B cell (primary cell): ENCODE data around the gene TELO2. TPM values are rescaled to one million over a fixed set of nuclear protein-coding genes. Genes with fewer than 3 reads are reported as not detected.

Experiments used
- ATAC-seq: fragments of 200-7000 bp; cut with Tn5 transposase; one replicate; pipeline ENCODE4 v1.10.0; 2021; ENCODE audit warnings: low read depth, mild to moderate bottlenecking, moderate number of reproducible peaks, moderate library complexity
- CTCF ChIA-PET: fragments of 350-600 bp; sonication (Branson Sonifier 250); formaldehyde crosslinking; loops from one replicate; lab custom pipeline; 2021; ENCODE audit warnings: antibody characterized with exemption, inconsistent platforms; lab: Charles Lee
- POLR2A ChIA-PET: fragments of 350-600 bp; sonication (Branson Sonifier 250); formaldehyde crosslinking; loops from one replicate; lab custom pipeline; 2021; ENCODE audit warnings: antibody characterized with exemption; lab: Charles Lee
- DNase-seq: peaks from one replicate; pipeline ENCODE4 v3.0.0; 2013
- H2AFZ ChIP-seq: 2 replicates; pipeline ENCODE4 v1.6.1; 2012; ENCODE audit warnings: mild to moderate bottlenecking, low read depth, low read length; ENCODE audit not compliant: insufficient read depth, poor library complexity, severe bottlenecking
- H3K27ac ChIP-seq, 2 donors: 1 replicate in 1 of 2; 2 replicates in 1 of 2; pipeline ENCODE4 v1.5.1; 2012 to 2013; ENCODE audit warnings: low read length in 2 of 2, mild to moderate bottlenecking in 2 of 2, moderate library complexity in 1 of 2
- H3K27me3 ChIP-seq, 4 experiments: fragments of 200-600 bp in 1 of 4; sonication (generic) in 1 of 4; replicated peaks in 1 of 4; 1 replicate in 2 of 4; 2 replicates in 2 of 4; pipeline versions ENCODE4 v1.6.1 to v1.7.0; 2013 to 2016; ENCODE audit warnings: low read length in 3 of 4, mild to moderate bottlenecking in 2 of 4, mixed read lengths in 1 of 4, moderate library complexity in 1 of 4; ENCODE audit not compliant: insufficient read depth in 4 of 4, control insufficient read depth in 3 of 4; ENCODE audit errors: control extremely low read depth in 1 of 4
- H3K36me3 ChIP-seq, 2 experiments: replicated peaks in 1 of 2; 1 replicate in 1 of 2; 2 replicates in 1 of 2; pipeline versions ENCODE4 v1.6.1 to v1.7.1; 2013; ENCODE audit warnings: low read length in 1 of 2; ENCODE audit not compliant: insufficient read depth in 2 of 2, control insufficient read depth in 1 of 2; ENCODE audit errors: control extremely low read depth in 1 of 2, extremely low read depth in 1 of 2
- H3K4me1 ChIP-seq, 2 donors: fragments of 200-600 bp in 1 of 2; sonication (generic) in 1 of 2; 1 replicate in 1 of 2; 2 replicates in 1 of 2; pipeline versions ENCODE4 v1.5.1 to v1.6.1; 2013 to 2017; ENCODE audit warnings: low read length in 2 of 2; ENCODE audit not compliant: control insufficient read depth in 2 of 2, insufficient read depth in 2 of 2
- H3K4me2 ChIP-seq: replicated peaks from 2 replicates; pipeline ENCODE3; 2012; ENCODE audit warnings: mild to moderate bottlenecking, low read depth, low read length; ENCODE audit not compliant: poor library complexity, severe bottlenecking
- H3K4me3 ChIP-seq, 5 experiments: fragments of 200-600 bp in 1 of 5; sonication (generic) in 1 of 5; 1 replicate in 3 of 5; 2 replicates in 2 of 5; pipeline versions ENCODE4 v1.5.1 to v1.7.0; 2011 to 2016; ENCODE audit warnings: low read length in 4 of 5, mild to moderate bottlenecking in 4 of 5, low read depth in 2 of 5, control low read depth in 1 of 5, moderate library complexity in 1 of 5; ENCODE audit not compliant: insufficient read depth in 1 of 5; ENCODE audit errors: control extremely low read depth in 1 of 5, extremely low read depth in 1 of 5
- H3K79me2 ChIP-seq: fragments of 200-600 bp; sonication (generic); one replicate; pipeline ENCODE4 v1.6.0; 2016; ENCODE audit warnings: low read length; ENCODE audit not compliant: control insufficient read depth, insufficient read depth
- H3K9ac ChIP-seq: fragments of 200-600 bp; sonication (generic); 2 replicates; pipeline ENCODE4 v1.6.1; 2017; ENCODE audit warnings: mild to moderate bottlenecking, low read length, moderate library complexity
- H3K9me3 ChIP-seq, 3 donors: one replicate each; pipeline versions ENCODE4 v1.6.1 to v1.7.1; 2013; ENCODE audit warnings: low read length in 2 of 3; ENCODE audit not compliant: control insufficient read depth in 2 of 3, insufficient read depth in 1 of 3; ENCODE audit errors: control extremely low read depth in 1 of 3
- H4K20me1 ChIP-seq: 2 replicates; pipeline ENCODE4 v1.6.0; 2012; ENCODE audit warnings: mild to moderate bottlenecking, low read length; ENCODE audit not compliant: insufficient read depth, control insufficient read depth, poor library complexity, severe bottlenecking
- H3K27ac Mint-ChIP-seq: one replicate; pipeline ENCODE4 v1.8.0; 2021; ENCODE audit warnings: mixed read lengths
- H3K27me3 Mint-ChIP-seq: one replicate; pipeline ENCODE4 v1.8.0; 2021; ENCODE audit warnings: mixed read lengths
- H3K4me1 Mint-ChIP-seq: one replicate; pipeline ENCODE4 v1.8.0; 2021; ENCODE audit warnings: mixed read lengths
- H3K4me3 Mint-ChIP-seq: one replicate; pipeline ENCODE4 v1.8.0; 2021; ENCODE audit warnings: mixed read lengths
- H3K9me3 Mint-ChIP-seq: one replicate; pipeline ENCODE4 v1.8.0; 2022; ENCODE audit warnings: mixed read lengths; ENCODE audit not compliant: insufficient read depth
- CTCF ChIP-seq: fragments of 200-600 bp; IDR thresholded peaks from one replicate; pipeline ENCODE4 v1.8.0; 2022; ENCODE audit warnings: antibody characterized with exemption, mild to moderate bottlenecking
- EZH2 ChIP-seq: IDR thresholded peaks from 2 replicates; pipeline ENCODE4 v1.6.1; 2012; ENCODE audit warnings: borderline replicate concordance, low read depth, mild to moderate bottlenecking, moderate library complexity, low read length; ENCODE audit not compliant: insufficient read depth, poor library complexity, severe bottlenecking
- WGBS: methylation state at CpG from one replicate; pipeline ENCODE4 v1.1.5; 2013; ENCODE audit warnings: missing lambda C conversion rate; ENCODE audit not compliant: insufficient coverage; 5-methylcytosine and 5-hydroxymethylcytosine counted together
- intact Hi-C: fragments of 100-400 bp; cut with micrococcal nuclease; formaldehyde crosslinking; loops from one replicate; pipeline ENCODE4 v1.10.0; 2022
- polyA plus RNA-seq: library from polyadenylated mRNA; depleted of rRNA; stranded (reverse); fragments of >200 nt; gene quantifications from 2 replicates; pipeline ENCODE4 v1.2.3, GENCODE V29; 2012
- total RNA-seq, 2 donors: library from RNA; stranded (reverse); fragments of 120-200 nt in 1 of 2; gene quantifications; 1 replicate in 1 of 2; 2 replicates in 1 of 2; pipeline versions ENCODE4 v1.2.3 to v1.2.4, GENCODE V29; 2013 to 2022

Gene TELO2
- total and polyA plus RNA-seq, 2 donors (not counting 1 experiment from before 2014, with no cell fraction given): 81.9 to 136 TPM

GRCh38 chr16:1531638-1531910 is 38.4 kb downstream of the TELO2 start:
- Mint-ChIP-seq H3K4me1 (peaks cover 8% of the 10 kb centered on the region), H3K4me3 (no peak overlapping the region), H3K9me3 (no peaks in the 10 kb centered on the region), H3K27me3 (no peaks in the 10 kb centered on the region), H3K27ac (no peak overlapping the region)
- intact Hi-C loops: no loop called here
- H3K79me2 ChIP-seq: no peaks in the 10 kb centered on the region
- no peak overlapping the region for H2AFZ ChIP-seq
- ATAC-seq (no peak), DNase-seq (no peak)
- POLR2A ChIA-PET: no interaction called here
- TF ChIP-seq EZH2 (no peak), CTCF (no peak)
- H3K27me3 ChIP-seq: no peaks in the 10 kb centered on the region
- over 99% methylated on average over 11 of the region's 14 CpGs for WGBS
- H3K9me3 ChIP-seq: no peaks in the 10 kb centered on the region
- peaks cover 6 to 17% of the 10 kb centered on the region in 2 donors for H3K4me1 ChIP-seq
- H3K9ac ChIP-seq: no peak overlapping the region
- CTCF ChIA-PET: no interaction called here
- H3K4me2 ChIP-seq: no peak overlapping the region
- H4K20me1 ChIP-seq: no peaks in the 10 kb centered on the region
- no peak overlapping the region for H3K4me3 ChIP-seq
- no peak overlapping the region for H3K27ac ChIP-seq
- no peaks in the 10 kb centered on the region for H3K36me3 ChIP-seq

- TF ChIP-seq CTCF (no peak), EZH2 (no peak)
- Histone ChIP-seq H3K9ac (no peak overlapping the region), H3K4me1 (peaks cover 6 to 15% of the 10 kb centered on the region in 2 donors), H3K27me3 (no peaks in the 10 kb centered on the region), H3K36me3 (no peaks in the 10 kb centered on the region), H3K4me2 (no peak overlapping the region), H3K4me3 (no peak overlapping the region), H3K79me2 (no peaks in the 10 kb centered on the region), H2AFZ (no peak overlapping the region), H3K9me3 (no peaks in the 10 kb centered on the region), H3K27ac (no peak overlapping the region), H4K20me1 (no peaks in the 10 kb centered on the region)
- CTCF ChIA-PET: interaction anchor here (1.1 kb wide), 1 partner anchor 18 kb away, joined by 3 read pairs; no protein-coding TSS in a partner anchor
- DNase-seq (no peak), ATAC-seq (no peak)
- intact Hi-C loops: no loop called here
- 80% methylated on average over 28 of the region's 28 CpGs for WGBS
- H3K4me3 Mint-ChIP-seq: no peak overlapping the region
- no peak overlapping the region for H3K27ac Mint-ChIP-seq
- H3K9me3 Mint-ChIP-seq: no peaks in the 10 kb centered on the region
- H3K4me1 Mint-ChIP-seq: peaks cover 8% of the 10 kb centered on the region
- POLR2A ChIA-PET: no interaction called here
- H3K27me3 Mint-ChIP-seq: no peaks in the 10 kb centered on the region
Measured at GRCh38 chr16:1532081-1532760, 39.1 kb downstream of the TELO2 start.
